GM12874 (cell line): ENCODE results near the gene MPDU1.

Source experiments
- CTCF ChIP-seq: IDR thresholded peaks from 2 replicates; pipeline ENCODE4 v1.5.1; 2011; ENCODE audit warnings: low read depth, mild to moderate bottlenecking, control low read depth, low read length, moderate library complexity; ENCODE audit not compliant: insufficient read depth

Gene MPDU1

GRCh38 chr17:7557147-7557764 lies 26.4 kb upstream of the MPDU1 start:
- no peak for TF ChIP-seq CTCF

GRCh38 chr17:7557775-7558543 lies 25.7 kb upstream of the MPDU1 start:
- TF ChIP-seq CTCF = no peak

GRCh38 chr17:7558544-7559319 lies 24.9 kb upstream of the MPDU1 start, which contains the start of gene TNFSF13:
Gene TNFSF13, plus strand, starts transcription at chr17:7558750. Its CDS starts 290 bp downstream, at chr17:7559040.
- TF ChIP-seq CTCF = no peak

GRCh38 chr17:7559320-7560171 lies 24.1 kb upstream of the MPDU1 start:
- no peak for TF ChIP-seq CTCF

GRCh38 chr17:7560172-7561027 lies 23.3 kb upstream of the MPDU1 start:
- peak; percentile 90 for TF ChIP-seq CTCF

GRCh38 chr17:7561028-7561575 lies 22.6 kb upstream of the MPDU1 start:
- TF ChIP-seq CTCF = peak; percentile 96
